GF-D8 (cell line): ENCODE data around the gene FBLIM1.

Experiments
- DNase-seq: peaks from one replicate; lab custom pipeline; 2025; lab: John Stamatoyannopoulos, UW

The FBLIM1 gene

GRCh38 chr1:15731735-15732685 is 26.6 kb upstream of the FBLIM1 start:
- no peak for DNase-seq

GRCh38 chr1:15732686-15733081 is 25.9 kb upstream of the FBLIM1 start:
- no peak for DNase-seq

GRCh38 chr1:15733218-15733725 is 25.3 kb upstream of the FBLIM1 start:
- DNase-seq = no peak

- no peak for DNase-seq
Observed at GRCh38 chr1:15733726-15734226, 24.8 kb upstream of the FBLIM1 start.

GRCh38 chr1:15734296-15734695 is 24.3 kb upstream of the FBLIM1 start:
- DNase-seq = no peak

- no peak for DNase-seq
Observed at GRCh38 chr1:15734901-15735300, 23.7 kb upstream of the FBLIM1 start.

GRCh38 chr1:15735304-15736037 is 23.1 kb upstream of the FBLIM1 start:
- DNase-seq = no peak

GRCh38 chr1:15736038-15736891 is 22.3 kb upstream of the FBLIM1 start, which contains the start of gene SLC25A34:
Gene SLC25A34 (plus strand): TSS chr1:15736258. CDS start chr1:15736486, 228 bp downstream.
- DNase-seq = no peak

GRCh38 chr1:15736892-15737261 is 21.7 kb upstream of the FBLIM1 start:
- no peak for DNase-seq

GRCh38 chr1:15737324-15738319 is 21.0 kb upstream of the FBLIM1 start:
- DNase-seq = no peak

- no peak for DNase-seq
Observed at GRCh38 chr1:15738416-15739113, 20.0 kb upstream of the FBLIM1 start.

GRCh38 chr1:15739259-15739658 is 19.3 kb upstream of the FBLIM1 start:
- no peak for DNase-seq

GRCh38 chr1:15739745-15740144 is 18.9 kb upstream of the FBLIM1 start:
- DNase-seq = no peak

GRCh38 chr1:15740924-15741850 is 17.4 kb upstream of the FBLIM1 start:
- no peak for DNase-seq

GRCh38 chr1:15742339-15742801 is 16.2 kb upstream of the FBLIM1 start, which contains the start of gene TMEM82:
Gene TMEM82 (plus strand): TSS chr1:15742499. CDS start chr1:15742560, 61 bp downstream.
- no peak for DNase-seq

GRCh38 chr1:15744122-15744679 is 14.4 kb upstream of the FBLIM1 start:
- DNase-seq = no peak

GRCh38 chr1:15747378-15747777 is 11.2 kb upstream of the FBLIM1 start:
- no peak for DNase-seq

GRCh38 chr1:15748264-15748663 is 10.3 kb upstream of the FBLIM1 start:
- DNase-seq = no peak
